ENCODE data around the gene AP4E1. TPM values are rescaled to one million over a fixed set of nuclear protein-coding genes. Genes with fewer than 3 reads are reported as not detected.

Gene AP4E1
- total RNA-seq, 2 experiments from 2014 or later: 7.6 to 14.8 TPM

- H3K4me1 ChIP-seq (ENCODE audit: insufficient read depth, low read length, poor library complexity, severe bottlenecking): no peaks in the 10 kb centered on the region
- no peaks in the 10 kb centered on the region for H3K9me2 ChIP-seq (ENCODE audit: insufficient read depth, low read length)
- no peak overlapping the region for H3K4me3 ChIP-seq (ENCODE audit: low read depth, low read length, poor library complexity, severe bottlenecking)
- H3K27ac ChIP-seq (ENCODE audit: low read depth, low read length, poor library complexity, severe bottlenecking): no peak overlapping the region
- DNase-seq (ENCODE audit: low spot score): no peak
- no peaks in the 10 kb centered on the region for H4K20me1 ChIP-seq (ENCODE audit: insufficient read depth, low read length)
- H3K79me2 ChIP-seq (ENCODE audit: insufficient read depth, low read depth, low read length): no peaks in the 10 kb centered on the region
- intact Hi-C loops (cut with micrococcal nuclease; ENCODE audit: unreplicated experiment): no loop called here
- BruUV-seq (replicated peaks): no TSS peak
- H3K4me2 ChIP-seq (ENCODE audit: low read length): no peak overlapping the region
- TF ChIP-seq, protein P1, sequence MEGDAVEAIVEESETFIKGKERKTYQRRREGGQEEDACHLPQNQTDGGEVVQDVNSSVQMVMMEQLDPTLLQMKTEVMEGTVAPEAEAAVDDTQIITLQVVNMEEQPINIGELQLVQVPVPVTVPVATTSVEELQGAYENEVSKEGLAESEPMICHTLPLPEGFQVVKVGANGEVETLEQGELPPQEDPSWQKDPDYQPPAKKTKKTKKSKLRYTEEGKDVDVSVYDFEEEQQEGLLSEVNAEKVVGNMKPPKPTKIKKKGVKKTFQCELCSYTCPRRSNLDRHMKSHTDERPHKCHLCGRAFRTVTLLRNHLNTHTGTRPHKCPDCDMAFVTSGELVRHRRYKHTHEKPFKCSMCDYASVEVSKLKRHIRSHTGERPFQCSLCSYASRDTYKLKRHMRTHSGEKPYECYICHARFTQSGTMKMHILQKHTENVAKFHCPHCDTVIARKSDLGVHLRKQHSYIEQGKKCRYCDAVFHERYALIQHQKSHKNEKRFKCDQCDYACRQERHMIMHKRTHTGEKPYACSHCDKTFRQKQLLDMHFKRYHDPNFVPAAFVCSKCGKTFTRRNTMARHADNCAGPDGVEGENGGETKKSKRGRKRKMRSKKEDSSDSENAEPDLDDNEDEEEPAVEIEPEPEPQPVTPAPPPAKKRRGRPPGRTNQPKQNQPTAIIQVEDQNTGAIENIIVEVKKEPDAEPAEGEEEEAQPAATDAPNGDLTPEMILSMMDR (conservative IDR thresholded peaks at IDR 0.05; ENCODE audit: low read length): no peak
- no peak for TF ChIP-seq EZH2phosphoT487 (IDR thresholded peaks at IDR 0.05; ENCODE audit: borderline replicate concordance, low read depth, low read length)
- H3K36me3 ChIP-seq (ENCODE audit: insufficient read depth, low read length): peaks cover 66% of the 10 kb centered on the region
- H2AFZ ChIP-seq (ENCODE audit: low read length): no peak overlapping the region
- CTCF ChIA-PET (ENCODE audit: unreplicated experiment): no interaction called here
- POLR2A ChIA-PET: no interaction called here
- H3K9me3 ChIP-seq (ENCODE audit: low read length): peaks cover 19% of the 10 kb centered on the region
Measured at GRCh38 chr15:50970524-50970923, 62.0 kb downstream of the AP4E1 start.

- Histone ChIP-seq H3K4me1 (ENCODE audit: insufficient read depth, low read length, poor library complexity, severe bottlenecking) (no peaks in the 10 kb centered on the region), H3K9me2 (ENCODE audit: insufficient read depth, low read length) (no peaks in the 10 kb centered on the region), H3K27ac (ENCODE audit: low read depth, low read length, poor library complexity, severe bottlenecking) (no peak overlapping the region), H3K4me3 (ENCODE audit: low read depth, low read length, poor library complexity, severe bottlenecking) (no peak overlapping the region), H2AFZ (ENCODE audit: low read length) (no peak overlapping the region), H3K79me2 (ENCODE audit: insufficient read depth, low read depth, low read length) (no peaks in the 10 kb centered on the region), H3K36me3 (ENCODE audit: insufficient read depth, low read length) (peaks cover 66% of the 10 kb centered on the region), H3K9me3 (ENCODE audit: low read length) (peaks cover 19% of the 10 kb centered on the region), H4K20me1 (ENCODE audit: insufficient read depth, low read length) (no peaks in the 10 kb centered on the region), H3K4me2 (ENCODE audit: low read length) (no peak overlapping the region)
- POLR2A ChIA-PET: no interaction called here
- CTCF ChIA-PET (ENCODE audit: unreplicated experiment): no interaction called here
- intact Hi-C loops (cut with micrococcal nuclease; ENCODE audit: unreplicated experiment): no loop called here
- no TSS peak for BruUV-seq (replicated peaks)
- TF ChIP-seq, protein P1 (conservative IDR thresholded peaks at IDR 0.05; ENCODE audit: low read length): no peak
- TF ChIP-seq EZH2phosphoT487 (IDR thresholded peaks at IDR 0.05; ENCODE audit: borderline replicate concordance, low read depth, low read length): no peak
- DNase-seq (ENCODE audit: low spot score): no peak
Measured at GRCh38 chr15:50971115-50971514, 62.6 kb downstream of the AP4E1 start.

GRCh38 chr15:50971542-50971941 lies 63.1 kb downstream of the AP4E1 start:
- peak; percentile 4 for DNase-seq (ENCODE audit: low spot score)
- no peaks in the 10 kb centered on the region for H3K4me1 ChIP-seq (ENCODE audit: insufficient read depth, low read length, poor library complexity, severe bottlenecking)
- no peak overlapping the region for H3K4me2 ChIP-seq (ENCODE audit: low read length)
- no peaks in the 10 kb centered on the region for H3K79me2 ChIP-seq (ENCODE audit: insufficient read depth, low read depth, low read length)
- POLR2A ChIA-PET: no interaction called here
- H3K4me3 ChIP-seq (ENCODE audit: low read depth, low read length, poor library complexity, severe bottlenecking): no peak overlapping the region
- no peak overlapping the region for H2AFZ ChIP-seq (ENCODE audit: low read length)
- no peak overlapping the region for H3K27ac ChIP-seq (ENCODE audit: low read depth, low read length, poor library complexity, severe bottlenecking)
- H4K20me1 ChIP-seq (ENCODE audit: insufficient read depth, low read length): no peaks in the 10 kb centered on the region
- TF ChIP-seq, protein P1 (conservative IDR thresholded peaks at IDR 0.05; ENCODE audit: low read length): no peak
- no peak for TF ChIP-seq EZH2phosphoT487 (IDR thresholded peaks at IDR 0.05; ENCODE audit: borderline replicate concordance, low read depth, low read length)
- intact Hi-C loops (cut with micrococcal nuclease; ENCODE audit: unreplicated experiment): no loop called here
- BruUV-seq (replicated peaks): no TSS peak
- no peaks in the 10 kb centered on the region for H3K9me2 ChIP-seq (ENCODE audit: insufficient read depth, low read length)
- peaks cover 69% of the 10 kb centered on the region for H3K36me3 ChIP-seq (ENCODE audit: insufficient read depth, low read length)
- H3K9me3 ChIP-seq (ENCODE audit: low read length): peaks cover 19% of the 10 kb centered on the region
- CTCF ChIA-PET (ENCODE audit: unreplicated experiment): no interaction called here

All from OCI-LY7 (cell line).